ENCODE results near the gene SNX10. TPM values are rescaled to one million over a fixed set of nuclear protein-coding genes. Genes with fewer than 3 reads are reported as not detected.

SNX10 gene
- total RNA-seq, 4 donors from 2014 or later = 7.7 to 65.6 (median 21.5) TPM

DNA sequence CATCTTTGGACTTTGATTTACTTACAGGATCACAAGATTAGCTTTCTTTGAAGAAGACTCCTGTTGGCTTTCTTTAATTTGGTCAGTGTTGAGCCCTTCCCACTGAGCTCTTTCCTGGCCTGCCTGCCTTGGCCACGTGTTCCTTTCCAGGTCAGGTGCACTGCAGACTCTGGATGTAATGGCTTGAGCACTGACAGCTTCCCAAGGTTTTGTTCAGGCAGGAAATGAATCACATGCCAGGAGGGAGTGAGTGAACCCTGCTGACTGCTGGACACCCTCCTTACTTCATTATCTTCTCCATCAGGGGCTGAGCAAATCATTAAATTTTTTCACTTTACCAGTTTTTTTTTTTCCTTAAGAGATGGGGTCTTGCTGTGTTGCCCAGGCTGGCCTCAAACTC lies 29.8 kb downstream of the SNX10 start:
- TF ChIP-seq, protein P1, sequence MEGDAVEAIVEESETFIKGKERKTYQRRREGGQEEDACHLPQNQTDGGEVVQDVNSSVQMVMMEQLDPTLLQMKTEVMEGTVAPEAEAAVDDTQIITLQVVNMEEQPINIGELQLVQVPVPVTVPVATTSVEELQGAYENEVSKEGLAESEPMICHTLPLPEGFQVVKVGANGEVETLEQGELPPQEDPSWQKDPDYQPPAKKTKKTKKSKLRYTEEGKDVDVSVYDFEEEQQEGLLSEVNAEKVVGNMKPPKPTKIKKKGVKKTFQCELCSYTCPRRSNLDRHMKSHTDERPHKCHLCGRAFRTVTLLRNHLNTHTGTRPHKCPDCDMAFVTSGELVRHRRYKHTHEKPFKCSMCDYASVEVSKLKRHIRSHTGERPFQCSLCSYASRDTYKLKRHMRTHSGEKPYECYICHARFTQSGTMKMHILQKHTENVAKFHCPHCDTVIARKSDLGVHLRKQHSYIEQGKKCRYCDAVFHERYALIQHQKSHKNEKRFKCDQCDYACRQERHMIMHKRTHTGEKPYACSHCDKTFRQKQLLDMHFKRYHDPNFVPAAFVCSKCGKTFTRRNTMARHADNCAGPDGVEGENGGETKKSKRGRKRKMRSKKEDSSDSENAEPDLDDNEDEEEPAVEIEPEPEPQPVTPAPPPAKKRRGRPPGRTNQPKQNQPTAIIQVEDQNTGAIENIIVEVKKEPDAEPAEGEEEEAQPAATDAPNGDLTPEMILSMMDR (IDR thresholded peaks at IDR 0.05) = no peak
- ATAC-seq (ENCODE audit: low FRiP score) = no peak
- DNase-seq (ENCODE audit: low spot score) = no peak

GRCh38 chr7:26326211-26326610 lies 34.5 kb downstream of the SNX10 start:
- DNase-seq (ENCODE audit: low spot score) = no peak
- TF ChIP-seq, protein P1 (IDR thresholded peaks at IDR 0.05) = no peak
- no peak for ATAC-seq (ENCODE audit: low FRiP score)

DNA sequence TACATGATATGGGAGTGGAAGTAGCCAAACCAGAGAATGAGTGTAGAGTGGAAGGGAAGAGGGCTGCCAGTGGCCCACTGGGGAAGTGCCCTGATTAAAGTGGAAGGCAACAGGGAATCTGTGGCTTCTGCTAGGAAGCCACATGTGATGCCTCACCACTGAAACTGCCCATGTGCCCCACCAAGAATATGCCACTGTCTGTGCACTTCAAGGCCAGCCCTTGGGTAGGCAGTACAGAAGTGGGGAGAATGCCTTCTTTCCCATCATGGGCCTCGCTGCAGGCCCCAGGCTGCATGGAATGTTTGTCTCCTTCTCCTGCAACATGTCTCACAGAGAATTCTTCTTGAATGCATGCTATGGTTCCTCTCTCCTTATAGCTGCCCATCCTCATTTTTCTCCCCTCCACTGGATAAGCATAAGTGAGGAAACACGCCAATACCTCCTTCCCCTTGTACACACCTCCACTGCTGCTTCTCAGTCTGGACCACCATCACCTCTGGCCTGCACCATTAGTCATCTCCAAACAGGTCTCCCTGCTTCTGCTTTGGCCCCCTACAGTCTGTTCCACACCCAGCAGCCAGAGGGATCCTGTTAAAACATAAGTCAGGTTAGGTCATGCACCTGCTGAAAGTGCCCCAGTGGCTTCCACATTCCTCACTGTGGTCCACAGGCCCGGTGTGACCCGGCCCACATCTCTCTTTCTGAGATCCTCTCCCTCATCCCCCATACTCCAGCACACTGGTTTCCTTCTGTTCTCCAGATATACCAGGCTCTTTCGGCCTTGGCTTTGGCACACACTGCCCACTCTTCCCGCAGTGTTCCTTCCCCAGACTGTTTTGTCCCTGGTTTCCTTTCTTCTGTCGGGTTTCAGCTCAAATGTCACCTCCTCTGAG lies 37.1 kb downstream of the SNX10 start:
- TF ChIP-seq, protein P1 (IDR thresholded peaks at IDR 0.05) = no peak
- ATAC-seq (ENCODE audit: low FRiP score) (no peak), DNase-seq (ENCODE audit: low spot score) (no peak)

- TF ChIP-seq, protein P1 (IDR thresholded peaks at IDR 0.05) = no peak
- no peak for ATAC-seq (ENCODE audit: low FRiP score)
- DNase-seq (ENCODE audit: low spot score) = no peak
These were observed 38.0 kb downstream of the SNX10 start for GRCh38 chr7:26329520-26330255.

DNA sequence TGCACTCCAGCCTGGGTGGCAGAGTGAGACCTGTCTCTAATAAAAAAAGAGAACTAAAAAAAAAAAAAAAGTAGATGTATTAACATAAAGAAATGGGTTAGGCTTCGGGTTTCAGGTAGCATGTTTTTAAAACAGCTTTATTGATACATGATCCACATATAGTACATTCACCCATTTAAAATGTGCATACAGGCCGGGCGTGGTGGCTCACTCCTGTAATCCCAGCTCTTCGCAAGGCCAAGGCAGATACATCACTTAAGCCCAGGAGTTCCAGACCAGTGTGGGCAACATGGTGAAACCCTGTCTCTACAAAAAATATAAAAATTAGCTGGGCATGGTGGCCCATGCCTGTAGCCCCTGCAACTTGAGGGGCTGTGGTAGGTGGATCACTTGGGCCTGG lies 39.5 kb downstream of the SNX10 start:
- DNase-seq (ENCODE audit: low spot score) (no peak), ATAC-seq (ENCODE audit: low FRiP score) (no peak)
- TF ChIP-seq, protein P1 (IDR thresholded peaks at IDR 0.05) = no peak

DNA sequence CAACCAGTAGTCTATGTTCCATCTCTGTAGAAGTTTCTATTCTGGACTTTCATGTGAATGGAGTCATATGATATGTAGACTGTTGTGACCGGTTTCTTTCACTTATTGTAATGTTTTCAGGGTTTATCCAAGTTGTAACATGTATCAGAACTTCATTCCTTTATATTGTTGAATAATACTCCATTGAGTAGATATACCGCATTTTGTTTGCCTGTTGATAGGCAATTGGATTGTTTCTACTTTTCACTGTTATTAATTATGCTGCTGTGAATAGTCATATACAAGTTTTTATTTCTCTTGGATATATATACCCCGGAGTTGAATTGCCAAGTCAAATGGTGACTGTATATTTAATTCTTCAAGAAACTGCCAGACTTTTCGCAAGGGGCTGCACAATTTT lies 40.1 kb downstream of the SNX10 start:
- DNase-seq (ENCODE audit: low spot score) (no peak), ATAC-seq (ENCODE audit: low FRiP score) (no peak)
- TF ChIP-seq, protein P1 (IDR thresholded peaks at IDR 0.05) = no peak
